ENCODE data around the gene CDKN2B-AS1. TPM values are rescaled to one million over a fixed set of nuclear protein-coding genes. Genes with fewer than 3 reads are reported as not detected.
"Not testable (repeated sequence)": the region's sequence is repeated elsewhere in the genome, so short reads cannot be mapped to it uniquely, and the experiment has no call there.

Gene CDKN2B-AS1
- total RNA-seq (ENCODE audit: low replicate concordance): not detected in 2 replicates

DNA sequence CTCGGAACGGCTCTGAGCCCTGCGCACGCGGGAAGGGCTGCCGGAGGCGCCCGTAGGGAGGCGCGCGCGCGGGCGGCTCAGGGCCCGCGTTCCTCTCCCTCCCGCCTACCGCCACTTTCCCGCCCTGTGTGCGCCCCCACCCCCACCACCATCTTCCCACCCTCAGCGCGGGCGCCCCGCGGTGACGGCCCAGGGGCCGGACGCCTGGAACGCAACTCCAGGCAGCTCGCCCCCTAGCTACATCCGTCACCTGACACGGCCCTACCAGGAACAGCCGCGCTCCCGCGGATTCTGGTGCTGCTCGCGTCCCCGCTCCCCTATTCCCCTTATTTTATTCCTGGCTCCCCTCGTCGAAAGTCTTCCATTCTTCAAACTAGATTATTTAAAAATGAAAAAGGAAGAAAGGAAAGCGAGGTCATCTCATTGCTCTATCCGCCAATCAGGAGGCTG lies at the start of gene CDKN2B-AS1:
CDKN2B-AS1 (plus strand) TSS at position 236 of the 450 bp plus-strand sequence.
- H3K4me2 ChIP-seq: peak within 1 kb of the TSS; percentile 95
- no peak within 1 kb of the TSS for H3K27ac ChIP-seq
- Mint-ChIP-seq H3K4me3 (peak within 1 kb of the TSS; percentile 91), H3K27me3 (ENCODE audit: insufficient read depth, low read depth) (peaks cover 64% of the 10 kb centered on the region), H3K27ac (no peak within 1 kb of the TSS), H3K4me1 (peaks cover 18% of the 10 kb centered on the region), H3K9me3 (peaks cover 2% of the 10 kb centered on the region), H3K36me3 (peaks cover 2% of the 10 kb centered on the region)
- peaks cover 74% of the 10 kb centered on the region for H4K20me1 ChIP-seq (ENCODE audit: low read depth)
- DNase-seq (ENCODE audit: low spot score): peak; percentile 55
- peaks cover 100% of the 10 kb centered on the region for H3K27me3 ChIP-seq
- peaks cover 6% of the 10 kb centered on the region for H3K4me1 ChIP-seq
- no peaks in the 10 kb centered on the region for H3K36me3 ChIP-seq
- H3F3A ChIP-seq (ENCODE audit: low read depth): peaks cover 36% of the 10 kb centered on the region
- H3K9ac ChIP-seq: no peak within 1 kb of the TSS
- no peaks in the 10 kb centered on the region for H3K9me3 ChIP-seq (ENCODE audit: low read depth)
- TF ChIP-seq EZH2phosphoT487 (IDR thresholded peaks at IDR 0.05) (no peak), EZH2 (IDR thresholded peaks at IDR 0.05) (no peak)
- TF ChIP-seq, protein P1, sequence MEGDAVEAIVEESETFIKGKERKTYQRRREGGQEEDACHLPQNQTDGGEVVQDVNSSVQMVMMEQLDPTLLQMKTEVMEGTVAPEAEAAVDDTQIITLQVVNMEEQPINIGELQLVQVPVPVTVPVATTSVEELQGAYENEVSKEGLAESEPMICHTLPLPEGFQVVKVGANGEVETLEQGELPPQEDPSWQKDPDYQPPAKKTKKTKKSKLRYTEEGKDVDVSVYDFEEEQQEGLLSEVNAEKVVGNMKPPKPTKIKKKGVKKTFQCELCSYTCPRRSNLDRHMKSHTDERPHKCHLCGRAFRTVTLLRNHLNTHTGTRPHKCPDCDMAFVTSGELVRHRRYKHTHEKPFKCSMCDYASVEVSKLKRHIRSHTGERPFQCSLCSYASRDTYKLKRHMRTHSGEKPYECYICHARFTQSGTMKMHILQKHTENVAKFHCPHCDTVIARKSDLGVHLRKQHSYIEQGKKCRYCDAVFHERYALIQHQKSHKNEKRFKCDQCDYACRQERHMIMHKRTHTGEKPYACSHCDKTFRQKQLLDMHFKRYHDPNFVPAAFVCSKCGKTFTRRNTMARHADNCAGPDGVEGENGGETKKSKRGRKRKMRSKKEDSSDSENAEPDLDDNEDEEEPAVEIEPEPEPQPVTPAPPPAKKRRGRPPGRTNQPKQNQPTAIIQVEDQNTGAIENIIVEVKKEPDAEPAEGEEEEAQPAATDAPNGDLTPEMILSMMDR (IDR thresholded peaks at IDR 0.05): no peak
- H3K4me3 ChIP-seq: peak within 1 kb of the TSS; percentile 57
- H3K79me2 ChIP-seq (ENCODE audit: low read depth): no peaks in the 10 kb centered on the region
- peak within 1 kb of the TSS; percentile 60 for H2AFZ ChIP-seq (replicated peaks)

DNA sequence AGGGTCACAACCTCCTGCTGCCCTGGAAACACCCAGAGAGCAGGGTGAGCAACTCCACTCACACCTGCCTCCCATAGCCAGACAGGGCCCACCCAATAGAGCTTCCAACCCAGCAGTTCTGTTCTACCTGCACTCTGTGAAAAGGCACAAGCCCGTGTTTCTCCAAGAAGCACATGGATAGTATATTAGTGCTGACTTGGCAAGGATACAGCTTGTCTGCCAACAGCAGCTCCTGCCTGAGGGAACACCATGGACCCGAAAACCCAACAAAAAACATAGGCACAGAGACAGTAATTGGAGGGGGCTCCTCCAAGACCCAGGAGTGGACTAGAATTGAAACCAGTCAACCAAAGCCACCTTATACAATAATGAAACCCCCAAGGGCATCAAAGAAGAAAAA lies 49.0 kb upstream of the CDKN2B-AS1 start:
- H3K27me3 Mint-ChIP-seq (ENCODE audit: insufficient read depth, low read depth): peaks cover 3% of the 10 kb centered on the region
- no peaks in the 10 kb centered on the region for H3K36me3 ChIP-seq
- H3K4me3 Mint-ChIP-seq: no peak overlapping the region
- no peak overlapping the region for H3K4me2 ChIP-seq
- H3K27me3 ChIP-seq: no peaks in the 10 kb centered on the region
- TF ChIP-seq, protein P1 (IDR thresholded peaks at IDR 0.05): no peak
- TF ChIP-seq EZH2 (IDR thresholded peaks at IDR 0.05) (no peak), EZH2phosphoT487 (IDR thresholded peaks at IDR 0.05) (no peak)
- no peak overlapping the region for H3K9ac ChIP-seq
- H3K27ac ChIP-seq: no peak overlapping the region
- no peaks in the 10 kb centered on the region for H3K79me2 ChIP-seq (ENCODE audit: low read depth)
- peaks cover 5% of the 10 kb centered on the region for H3K9me3 Mint-ChIP-seq
- H3K27ac Mint-ChIP-seq: no peak overlapping the region
- no peaks in the 10 kb centered on the region for H3K36me3 Mint-ChIP-seq
- no peaks in the 10 kb centered on the region for H3K9me3 ChIP-seq (ENCODE audit: low read depth)
- DNase-seq (ENCODE audit: low spot score): no peak
- no peak overlapping the region for H2AFZ ChIP-seq (replicated peaks)
- no peak overlapping the region for H3K4me3 ChIP-seq
- no peaks in the 10 kb centered on the region for H3K4me1 Mint-ChIP-seq
- no peaks in the 10 kb centered on the region for H4K20me1 ChIP-seq (ENCODE audit: low read depth)
- no peaks in the 10 kb centered on the region for H3F3A ChIP-seq (ENCODE audit: low read depth)
- no peaks in the 10 kb centered on the region for H3K4me1 ChIP-seq

DNA sequence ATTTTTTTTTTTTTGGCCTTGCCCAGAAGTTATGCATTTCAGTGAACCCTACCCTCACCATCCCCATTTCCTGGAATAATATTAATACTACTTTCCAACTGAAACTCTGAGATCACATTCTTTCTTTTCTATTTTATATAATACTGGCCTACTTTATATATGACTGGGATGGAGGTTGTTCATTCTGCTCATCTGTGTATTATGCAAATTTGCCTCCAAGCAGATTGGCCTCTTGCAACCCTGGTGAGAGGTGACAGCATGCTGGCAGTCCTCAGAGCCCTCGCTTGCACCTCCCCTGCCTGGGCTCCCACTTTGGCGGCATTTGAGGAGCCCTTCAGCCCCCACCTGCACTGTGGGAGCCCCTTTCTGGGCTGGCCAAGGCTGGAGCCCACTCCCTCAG lies 35.8 kb upstream of the CDKN2B-AS1 start:
- Histone ChIP-seq H4K20me1 (ENCODE audit: low read depth) (peaks cover under 1% of the 10 kb centered on the region), H3F3A (ENCODE audit: low read depth) (no peaks in the 10 kb centered on the region), H3K36me3 (no peaks in the 10 kb centered on the region), H3K27ac (no peak overlapping the region), H2AFZ (replicated peaks) (no peak overlapping the region), H3K9me3 (ENCODE audit: low read depth) (no peaks in the 10 kb centered on the region), H3K4me1 (no peaks in the 10 kb centered on the region), H3K79me2 (ENCODE audit: low read depth) (no peaks in the 10 kb centered on the region), H3K4me2 (no peak overlapping the region), H3K4me3 (no peak overlapping the region), H3K9ac (no peak overlapping the region), H3K27me3 (peaks cover 29% of the 10 kb centered on the region)
- peaks cover 11% of the 10 kb centered on the region for H3K9me3 Mint-ChIP-seq
- TF ChIP-seq, protein P1 (IDR thresholded peaks at IDR 0.05): no peak
- H3K27me3 Mint-ChIP-seq (ENCODE audit: insufficient read depth, low read depth): peaks cover 12% of the 10 kb centered on the region
- H3K4me1 Mint-ChIP-seq: no peaks in the 10 kb centered on the region
- H3K27ac Mint-ChIP-seq: no peak overlapping the region
- H3K36me3 Mint-ChIP-seq: peaks cover 2% of the 10 kb centered on the region
- DNase-seq (ENCODE audit: low spot score): no peak
- no peak overlapping the region for H3K4me3 Mint-ChIP-seq

DNA sequence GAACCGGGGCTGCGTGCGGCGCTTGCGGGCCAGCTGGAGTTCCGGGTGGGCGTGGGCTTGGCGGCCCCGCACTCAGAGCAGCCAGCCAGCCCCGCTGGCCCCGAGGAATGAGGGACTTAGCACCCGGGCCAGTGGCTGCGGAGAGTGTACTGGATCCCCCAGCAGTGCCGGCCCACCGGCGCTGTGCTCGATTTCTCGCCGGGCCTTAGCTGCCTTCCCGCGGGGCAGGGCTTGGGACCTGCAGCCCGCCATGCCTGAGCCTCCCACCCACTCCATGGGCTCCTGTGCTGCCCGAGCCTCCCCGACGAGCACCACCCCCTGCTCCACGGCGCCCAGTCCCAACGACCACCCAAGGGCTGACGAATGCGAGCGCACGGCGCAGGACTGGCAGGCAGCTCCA lies 35.3 kb upstream of the CDKN2B-AS1 start:
- not testable (repeated sequence) for H3K4me1 Mint-ChIP-seq; H3K9me3 ChIP-seq (ENCODE audit: low read depth); H3K27ac ChIP-seq; H3K36me3 ChIP-seq; H2AFZ ChIP-seq (replicated peaks); H3K4me1 ChIP-seq; H3K27ac Mint-ChIP-seq; DNase-seq (ENCODE audit: low spot score); H3F3A ChIP-seq (ENCODE audit: low read depth); H3K4me2 ChIP-seq; H3K4me3 ChIP-seq; H3K36me3 Mint-ChIP-seq; H3K79me2 ChIP-seq (ENCODE audit: low read depth); H3K4me3 Mint-ChIP-seq; H4K20me1 ChIP-seq (ENCODE audit: low read depth); H3K9ac ChIP-seq
- peaks cover 13% of the 10 kb centered on the region for H3K9me3 Mint-ChIP-seq
- H3K27me3 Mint-ChIP-seq (ENCODE audit: insufficient read depth, low read depth): peaks cover 16% of the 10 kb centered on the region
- H3K27me3 ChIP-seq: peaks cover 33% of the 10 kb centered on the region

All from neural progenitor cell (in vitro differentiated cells).